ENCODE results near the gene FARS2.

The FARS2 gene

GRCh38 chr6:5745081-5745480, 483.8 kb downstream of the FARS2 start:
- no peak for DNase-seq

- DNase-seq = no peak
Observed at GRCh38 chr6:5746053-5746758, 484.9 kb downstream of the FARS2 start.

GRCh38 chr6:5746759-5747130, 485.4 kb downstream of the FARS2 start:
- DNase-seq = no peak

GRCh38 chr6:5747379-5747778, 486.1 kb downstream of the FARS2 start:
- no peak for DNase-seq

GRCh38 chr6:5749016-5749650, 487.8 kb downstream of the FARS2 start:
- DNase-seq = no peak

GRCh38 chr6:5749651-5750215, 488.4 kb downstream of the FARS2 start:
- no peak for DNase-seq

GRCh38 chr6:5751525-5752390, 490.4 kb downstream of the FARS2 start:
- DNase-seq = no peak

- no peak for DNase-seq
Observed at GRCh38 chr6:5752391-5752680, 491.0 kb downstream of the FARS2 start.

- DNase-seq = no peak
Observed at GRCh38 chr6:5753209-5753608, 491.9 kb downstream of the FARS2 start.

- DNase-seq = no peak
Observed at GRCh38 chr6:5754904-5755303, 493.6 kb downstream of the FARS2 start.

- no peak for DNase-seq
Observed at GRCh38 chr6:5759571-5759970, 498.3 kb downstream of the FARS2 start.

GRCh38 chr6:5761370-5761769, 500.1 kb downstream of the FARS2 start:
- DNase-seq = no peak

GRCh38 chr6:5762561-5762968, 501.3 kb downstream of the FARS2 start:
- DNase-seq = no peak

GRCh38 chr6:5763407-5763806, 502.1 kb downstream of the FARS2 start:
- DNase-seq = no peak

GRCh38 chr6:5763871-5764270, 502.6 kb downstream of the FARS2 start:
- DNase-seq = no peak

- no peak for DNase-seq
Observed at GRCh38 chr6:5764401-5764955, 503.2 kb downstream of the FARS2 start.

- no peak for DNase-seq
Observed at GRCh38 chr6:5765141-5765760, 503.9 kb downstream of the FARS2 start.

- no peak for DNase-seq
Observed at GRCh38 chr6:5766260-5766659, 504.9 kb downstream of the FARS2 start.

- no peak for DNase-seq
Observed at GRCh38 chr6:5767471-5767870, 506.2 kb downstream of the FARS2 start.

GRCh38 chr6:5771211-5771610, 509.9 kb downstream of the FARS2 start:
- DNase-seq = no peak

- DNase-seq = no peak
Observed at GRCh38 chr6:5771759-5772390, 510.6 kb downstream of the FARS2 start.

- DNase-seq = no peak
Observed at GRCh38 chr6:5772408-5773120, 511.3 kb downstream of the FARS2 start.
